Skeletal muscle tissue (tissue), 4 donors: Measurements from ENCODE around the gene PPM1J. TPM values are rescaled to one million over a fixed set of nuclear protein-coding genes. Genes with fewer than 3 reads are reported as not detected.
A peak's percentile ranks its signal among the peaks of the same experiment; 100 is the strongest.

Experiments used
- H3K27ac ChIP-seq: one replicate; pipeline ENCODE4 v1.7.0; 2013; ENCODE audit warnings: mild to moderate bottlenecking, low read depth, low read length, inconsistent platforms
- H3K27me3 ChIP-seq, 3 donors: one replicate each; pipeline ENCODE4 v1.7.0; 2013; ENCODE audit warnings: low read length in 3 of 3; ENCODE audit not compliant: control insufficient read depth in 3 of 3, insufficient read depth in 3 of 3
- H3K36me3 ChIP-seq, 3 donors: one replicate each; pipeline ENCODE4 v1.7.0; 2013; ENCODE audit warnings: low read length in 3 of 3; ENCODE audit not compliant: control insufficient read depth in 3 of 3, insufficient read depth in 3 of 3
- H3K4me1 ChIP-seq, 3 donors: one replicate each; pipeline ENCODE4 v1.7.0; 2013; ENCODE audit warnings: low read length in 3 of 3, mild to moderate bottlenecking in 3 of 3; ENCODE audit not compliant: control insufficient read depth in 3 of 3, insufficient read depth in 3 of 3
- H3K4me3 ChIP-seq, 3 donors: one replicate each; pipeline ENCODE4 v1.7.0; 2013; ENCODE audit warnings: low read length in 3 of 3
- H3K9ac ChIP-seq, 3 donors: one replicate each; pipeline ENCODE4 v1.7.0; 2013; ENCODE audit warnings: low read length in 3 of 3, mild to moderate bottlenecking in 3 of 3, moderate library complexity in 2 of 3, low read depth in 1 of 3
- H3K9me3 ChIP-seq, 3 donors: one replicate each; pipeline ENCODE4 v1.7.0; 2013; ENCODE audit warnings: low read length in 3 of 3; ENCODE audit not compliant: control insufficient read depth in 3 of 3
- total RNA-seq: library from RNA; depleted of rRNA; stranded (reverse); fragments of >200 nt; gene quantifications from one replicate; pipeline ENCODE4 v1.2.3, GENCODE V29; 2014
- donor health status: Osteomylitis.

PPM1J gene, protein sequence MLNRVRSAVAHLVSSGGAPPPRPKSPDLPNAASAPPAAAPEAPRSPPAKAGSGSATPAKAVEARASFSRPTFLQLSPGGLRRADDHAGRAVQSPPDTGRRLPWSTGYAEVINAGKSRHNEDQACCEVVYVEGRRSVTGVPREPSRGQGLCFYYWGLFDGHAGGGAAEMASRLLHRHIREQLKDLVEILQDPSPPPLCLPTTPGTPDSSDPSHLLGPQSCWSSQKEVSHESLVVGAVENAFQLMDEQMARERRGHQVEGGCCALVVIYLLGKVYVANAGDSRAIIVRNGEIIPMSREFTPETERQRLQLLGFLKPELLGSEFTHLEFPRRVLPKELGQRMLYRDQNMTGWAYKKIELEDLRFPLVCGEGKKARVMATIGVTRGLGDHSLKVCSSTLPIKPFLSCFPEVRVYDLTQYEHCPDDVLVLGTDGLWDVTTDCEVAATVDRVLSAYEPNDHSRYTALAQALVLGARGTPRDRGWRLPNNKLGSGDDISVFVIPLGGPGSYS
- 1.0 TPM for total RNA-seq

DNA sequence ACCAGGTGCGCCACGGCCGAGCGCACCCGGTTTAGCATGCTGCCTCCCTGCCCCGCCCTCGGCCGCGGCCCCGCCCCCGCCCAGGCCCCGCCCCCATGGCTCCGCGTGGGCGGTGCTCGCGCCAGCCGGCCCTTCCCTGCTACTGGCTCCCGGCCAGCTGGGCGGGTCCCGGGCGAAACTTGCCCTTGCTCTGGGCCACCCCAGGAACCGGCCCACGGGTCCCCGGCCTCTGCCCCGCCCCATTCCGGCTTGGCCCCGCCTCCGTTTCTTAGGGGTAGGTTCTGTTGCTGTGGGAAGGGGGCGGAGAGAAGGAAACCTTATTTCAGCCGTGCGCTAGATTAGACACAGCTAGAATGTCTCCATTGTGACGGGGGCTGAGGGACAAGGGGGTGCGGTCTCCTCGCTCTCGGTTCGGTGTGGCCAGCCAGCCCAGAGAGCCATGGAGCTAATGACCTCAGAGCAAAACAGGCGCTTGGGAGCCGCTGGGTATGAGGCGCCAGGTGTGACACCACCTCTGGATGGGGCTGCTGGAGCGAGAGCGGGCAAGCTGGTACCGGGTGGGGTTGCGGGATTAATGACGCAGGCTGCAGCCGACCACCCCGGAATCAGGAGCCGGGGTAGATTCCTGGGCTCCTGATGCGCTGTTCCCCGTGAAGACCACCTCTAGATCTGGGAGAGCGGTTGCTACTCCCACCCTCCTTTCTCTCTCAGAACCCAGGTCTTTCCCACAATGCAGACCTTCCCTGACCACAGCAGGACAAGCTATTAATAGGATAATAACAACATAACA lies at the start of gene PPM1J:
Gene PPM1J, minus strand, starts transcription at position 69 of the 790 bp plus-strand sequence. Its CDS starts 31 bp downstream, at position 38.
- Histone ChIP-seq H3K9me3 (no peaks in the 10 kb centered on the region), H3K36me3 (peaks cover 11 to 22% (median 19%) of the 10 kb centered on the region in 3 donors), H3K27ac (peak within 1 kb of the TSS; percentile 73), H3K4me1 (peaks cover 29 to 49% (median 33%) of the 10 kb centered on the region in 3 donors), H3K4me3 (peak within 1 kb of the TSS; percentile 83 to 91 (median 87)), H3K9ac (peak within 1 kb of the TSS; percentile 87 to 96 (median 93)), H3K27me3 (peaks cover 0 to 8% (median 6%) of the 10 kb centered on the region in 3 donors)

DNA sequence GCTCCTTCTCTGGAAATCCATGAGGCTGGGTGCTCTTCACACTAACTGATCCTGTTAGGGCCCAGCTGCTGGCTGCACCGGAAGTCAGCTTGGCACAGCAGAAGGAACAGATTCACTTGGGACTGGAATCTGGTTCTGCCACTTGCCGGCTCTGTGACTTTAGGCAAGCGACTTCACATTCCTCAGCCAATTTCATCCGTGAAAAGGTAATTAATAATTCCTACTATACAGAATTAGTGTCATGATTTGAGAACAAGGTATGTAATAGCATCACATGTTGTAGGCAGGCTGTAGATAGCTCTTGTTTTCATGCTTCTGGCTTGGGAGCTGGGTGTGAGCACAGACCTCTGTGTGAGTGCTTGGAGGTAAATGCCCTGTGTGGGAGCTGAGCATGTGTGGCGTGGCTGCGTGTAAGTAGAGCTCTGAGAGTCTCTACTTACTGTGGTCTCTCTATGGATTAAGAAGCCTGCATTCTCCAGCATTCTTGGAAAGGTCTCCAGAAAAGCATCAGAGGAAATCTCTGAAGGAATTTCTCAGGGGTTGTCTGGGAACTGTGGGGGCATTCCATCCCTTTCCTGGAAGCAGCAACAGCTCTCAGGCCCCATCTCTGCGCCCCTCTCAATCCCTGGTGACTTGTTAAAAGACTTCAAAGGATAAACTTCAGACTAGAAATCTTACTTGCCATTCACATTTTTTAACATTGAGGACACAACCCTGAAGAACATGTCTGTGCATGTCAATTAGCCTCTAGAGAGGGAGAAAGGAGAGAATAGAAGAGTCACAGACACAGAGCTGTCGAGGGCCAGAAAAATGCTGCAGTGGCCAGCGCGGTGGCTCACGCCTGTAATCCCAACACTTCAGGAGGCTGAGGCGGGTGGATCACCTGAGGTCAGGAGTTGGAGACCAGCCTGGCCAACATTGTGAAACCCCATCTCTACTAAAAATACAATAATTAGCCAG lies 47.7 kb upstream of the PPM1J start:
- Histone ChIP-seq H3K36me3 (no peaks in the 10 kb centered on the region), H3K9ac (no peak overlapping the region), H3K4me1 (peaks cover 0 to 6% (median 0%) of the 10 kb centered on the region in 3 donors), H3K9me3 (peaks cover 0 to 2% (median 0%) of the 10 kb centered on the region in 3 donors), H3K4me3 (no peak overlapping the region), H3K27me3 (peaks cover 0 to 4% (median under 1%) of the 10 kb centered on the region in 3 donors), H3K27ac (no peak overlapping the region)

DNA sequence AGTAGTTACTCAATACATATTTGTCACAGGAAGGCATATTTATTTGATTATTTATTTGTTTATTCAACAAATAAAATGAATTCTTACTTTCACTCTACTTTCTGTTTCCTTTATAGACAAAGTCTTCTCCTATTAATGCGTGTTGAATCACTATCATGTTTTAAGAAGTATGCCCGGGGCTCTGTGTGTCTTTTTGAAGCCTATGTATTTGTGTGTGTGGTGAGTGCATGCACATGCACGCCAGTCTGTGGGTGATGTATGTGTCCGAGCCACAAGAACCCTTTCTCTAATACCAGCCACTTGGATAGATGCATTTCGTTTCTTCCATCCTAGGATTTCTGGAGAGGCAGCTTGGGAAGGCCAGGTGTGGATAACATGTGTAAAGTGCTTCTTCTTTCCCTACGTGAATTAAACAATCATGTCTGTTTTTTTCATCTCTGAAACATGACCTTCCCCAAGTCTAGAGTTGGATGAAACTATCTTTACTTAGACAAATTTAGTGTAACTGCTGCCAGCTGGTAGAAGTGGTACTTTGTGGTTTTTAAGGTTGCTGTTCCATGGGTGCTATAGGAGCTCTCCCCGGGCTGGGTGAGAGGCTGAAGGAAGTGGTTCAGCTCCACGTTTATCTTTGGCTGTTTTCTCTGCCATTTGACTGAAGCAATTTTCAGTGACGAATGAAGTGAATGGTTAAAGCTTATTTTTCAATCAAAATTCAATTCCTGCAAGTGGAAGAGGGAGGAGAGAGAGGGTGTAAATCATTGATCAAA lies 46.8 kb upstream of the PPM1J start:
- no peak overlapping the region for H3K27ac ChIP-seq

DNA sequence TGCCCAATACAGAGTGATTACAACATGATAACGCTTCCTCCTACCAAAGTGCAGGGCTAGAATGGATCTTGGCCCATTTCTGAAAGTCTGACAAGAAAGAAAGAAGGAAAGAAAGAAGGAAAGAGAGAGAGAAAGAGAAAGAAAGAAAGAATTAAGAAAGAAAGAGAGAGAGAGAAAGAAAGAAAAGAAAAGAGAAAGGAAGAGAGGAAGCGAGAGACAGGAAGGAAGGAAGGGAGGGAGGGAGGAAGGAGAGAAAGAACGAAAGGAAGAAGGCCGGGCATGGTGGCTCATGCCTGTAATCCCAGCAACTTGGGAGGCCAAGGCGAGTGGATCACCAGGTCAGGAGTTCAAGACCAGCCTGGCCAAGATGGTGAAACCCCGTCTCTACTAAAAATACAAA lies 44.1 kb upstream of the PPM1J start:
- H3K9ac ChIP-seq = no peak overlapping the region
- H3K36me3 ChIP-seq = no peaks in the 10 kb centered on the region
- no peak overlapping the region for H3K27ac ChIP-seq
- H3K9me3 ChIP-seq = peaks cover 0 to under 1% (median 0%) of the 10 kb centered on the region in 3 donors
- H3K4me3 ChIP-seq = no peak overlapping the region
- peaks cover 0 to 9% (median 4%) of the 10 kb centered on the region in 3 donors for H3K27me3 ChIP-seq
- H3K4me1 ChIP-seq = peaks cover 0 to 6% (median 0%) of the 10 kb centered on the region in 3 donors

More for the DNA sequence above, 46.8 kb upstream of the PPM1J start:
- Histone ChIP-seq H3K4me1 (peaks cover 0 to 6% (median 0%) of the 10 kb centered on the region in 3 donors), H3K9ac (no peak overlapping the region), H3K27me3 (peaks cover 0 to 7% (median 4%) of the 10 kb centered on the region in 3 donors), H3K4me3 (no peak overlapping the region), H3K9me3 (no peaks in the 10 kb centered on the region), H3K36me3 (no peaks in the 10 kb centered on the region)

DNA sequence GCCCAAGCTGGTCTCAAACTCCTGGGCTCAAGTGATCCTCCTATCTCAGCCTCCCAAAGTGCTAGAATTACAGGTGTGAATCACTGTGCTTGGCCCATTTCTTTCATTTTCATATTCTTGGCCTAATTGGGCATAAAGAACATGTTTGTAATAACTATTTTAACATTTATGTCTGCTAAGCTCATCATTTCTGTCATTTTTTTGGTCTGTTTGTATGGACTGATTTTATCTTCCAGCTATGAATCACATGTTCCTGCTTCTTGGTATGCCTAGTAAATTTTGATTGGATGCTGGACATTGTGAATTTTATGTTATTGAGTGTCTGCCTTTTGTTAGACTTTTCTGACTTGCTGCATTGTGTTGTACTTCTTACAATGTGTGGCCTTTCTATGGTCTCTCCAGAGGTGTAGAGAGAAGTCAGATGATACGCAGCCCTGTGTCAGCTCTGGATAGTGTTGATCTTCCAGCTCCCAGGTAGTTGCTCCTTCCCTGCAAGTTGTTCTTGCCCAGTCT lies 39.0 kb upstream of the PPM1J start:
- Histone ChIP-seq H3K4me3 (no peak overlapping the region), H3K36me3 (no peaks in the 10 kb centered on the region), H3K27ac (no peak overlapping the region), H3K9me3 (peaks cover 0 to 2% (median 0%) of the 10 kb centered on the region in 3 donors), H3K4me1 (no peaks in the 10 kb centered on the region), H3K9ac (no peak overlapping the region), H3K27me3 (peaks cover 0 to 9% (median 4%) of the 10 kb centered on the region in 3 donors)

DNA sequence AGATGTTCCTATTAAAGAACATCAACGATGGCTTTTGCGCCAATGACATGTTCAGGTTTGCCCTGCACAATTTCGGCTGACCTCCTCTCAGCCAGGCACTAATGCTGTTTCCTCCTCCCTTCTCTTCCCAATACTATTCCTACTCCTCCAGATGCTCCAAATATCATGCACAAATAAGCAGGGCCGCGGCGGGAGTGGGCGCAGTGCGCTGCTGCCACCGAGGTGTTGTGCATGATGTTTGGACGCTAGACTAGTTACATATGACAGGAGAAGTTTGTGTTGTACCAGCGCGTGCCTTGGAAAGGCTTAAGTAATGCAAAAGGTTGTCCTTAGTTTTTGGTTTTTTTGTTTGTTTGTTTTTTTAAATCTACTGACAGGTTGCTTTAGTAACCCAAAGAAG lies 33.3 kb upstream of the PPM1J start:
- no peak overlapping the region for H3K4me3 ChIP-seq
- no peak overlapping the region for H3K9ac ChIP-seq
- no peaks in the 10 kb centered on the region for H3K36me3 ChIP-seq
- H3K9me3 ChIP-seq = peaks cover 0 to 3% (median 0%) of the 10 kb centered on the region in 3 donors
- H3K27me3 ChIP-seq = peaks cover 13 to 19% (median 16%) of the 10 kb centered on the region in 3 donors
- H3K27ac ChIP-seq = no peak overlapping the region
- H3K4me1 ChIP-seq = peaks cover 0 to 6% (median 5%) of the 10 kb centered on the region in 3 donors

DNA sequence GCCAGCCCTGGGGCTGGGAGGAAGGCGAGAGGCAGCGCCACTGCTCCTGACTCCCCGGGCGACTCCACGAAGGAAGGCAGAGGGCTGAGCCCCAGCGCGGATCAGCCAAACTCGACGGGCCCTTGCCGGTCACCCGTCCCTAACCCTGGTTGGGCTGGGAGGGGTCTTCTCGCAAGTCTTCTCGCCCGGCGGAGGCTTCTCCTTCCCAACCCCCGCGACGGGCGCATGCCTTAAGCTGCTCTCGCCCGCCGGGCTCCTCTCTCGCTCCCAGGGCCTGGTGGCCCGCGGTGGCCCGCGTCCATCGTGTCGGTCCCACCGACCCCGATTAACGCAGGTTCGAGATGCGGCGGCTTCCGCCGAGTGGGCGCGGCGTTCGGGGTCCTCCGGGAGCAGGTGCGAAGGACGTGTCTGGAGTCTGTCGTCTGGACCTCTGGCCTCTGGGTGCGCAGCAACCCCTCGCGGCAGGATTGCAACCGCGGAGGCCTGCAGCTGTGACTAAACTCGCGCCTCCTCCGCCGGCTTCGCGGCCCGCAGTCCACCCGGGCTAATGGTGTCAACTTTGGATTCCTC lies 29.0 kb upstream of the PPM1J start:
- Histone ChIP-seq H3K4me3 (peak overlapping the region in 1 of 3 donors; percentile 29), H3K27ac (no peak overlapping the region), H3K9ac (no peak overlapping the region), H3K27me3 (peaks cover 21 to 34% (median 31%) of the 10 kb centered on the region in 3 donors), H3K4me1 (peaks cover 0 to 6% (median 5%) of the 10 kb centered on the region in 3 donors), H3K9me3 (peaks cover 0 to 3% (median 0%) of the 10 kb centered on the region in 3 donors), H3K36me3 (no peaks in the 10 kb centered on the region)

DNA sequence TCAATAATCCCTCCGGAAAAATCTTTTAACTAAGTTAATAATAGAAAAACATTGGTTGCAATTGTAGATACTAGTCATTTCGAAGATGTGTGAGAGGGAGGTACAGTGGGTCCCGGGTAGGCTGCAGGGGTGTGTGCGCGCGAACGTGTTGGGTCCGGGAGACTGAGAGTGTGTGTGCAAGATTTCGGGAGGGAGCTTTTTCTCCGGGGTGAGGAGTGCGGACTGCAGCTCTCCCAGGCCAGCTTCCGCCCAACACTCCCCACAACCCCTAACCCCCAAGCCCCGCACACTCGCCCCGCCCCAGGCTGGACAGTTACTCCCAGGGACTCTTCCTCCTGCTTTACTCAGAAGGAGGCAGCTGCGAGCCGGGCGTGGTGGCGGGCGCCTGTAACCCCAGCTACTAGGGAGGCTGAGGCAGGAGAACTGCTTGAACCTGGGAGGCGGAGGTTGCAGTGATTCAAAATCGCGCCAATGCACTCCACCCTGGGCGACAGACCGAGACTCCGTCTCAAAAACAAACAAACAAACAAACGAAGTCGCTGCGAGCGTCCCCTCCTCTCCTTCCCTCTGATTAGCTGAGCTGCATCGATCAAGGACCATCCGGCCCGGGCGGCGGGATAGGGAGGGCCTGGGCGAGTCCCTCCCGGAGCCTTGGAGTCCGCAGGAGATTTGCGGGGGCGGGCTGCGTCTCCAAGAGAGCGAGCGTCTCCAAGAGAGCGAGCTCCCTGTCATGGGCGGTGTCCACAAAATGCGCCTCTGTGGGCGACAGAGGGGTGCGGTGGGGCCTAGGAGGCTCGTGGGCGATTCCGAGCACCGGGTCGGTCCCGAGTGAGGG lies 28.3 kb upstream of the PPM1J start:
- H3K4me3 ChIP-seq = peak overlapping the region in 1 of 3 donors; percentile 29
- H3K27me3 ChIP-seq = peaks cover 21 to 34% (median 31%) of the 10 kb centered on the region in 3 donors
- peaks cover 0 to 2% (median 0%) of the 10 kb centered on the region in 3 donors for H3K9me3 ChIP-seq

More for the DNA sequence above, 28.3 kb upstream of the PPM1J start:
- Histone ChIP-seq H3K9ac (no peak overlapping the region), H3K4me1 (peaks cover 0 to 6% (median 5%) of the 10 kb centered on the region in 3 donors), H3K36me3 (no peaks in the 10 kb centered on the region), H3K27ac (no peak overlapping the region)
